HepG2 (cell line): ENCODE data around the gene CAPN15. TPM values are rescaled to one million over a fixed set of nuclear protein-coding genes. Genes with fewer than 3 reads are reported as not detected.
A peak's percentile ranks its signal among the peaks of the same experiment; 100 is the strongest.

Experiments
- BRD4 ChIP-seq: sonication (generic); formaldehyde crosslinking; IDR thresholded peaks from 2 replicates; pipeline ENCODE4 v1.4.0; 2020; ENCODE audit warnings: missing genetic modification reagents
- CBX5 ChIP-seq: sonication (generic); formaldehyde crosslinking; IDR thresholded peaks from 2 replicates; pipeline ENCODE4 v1.4.0; 2020; ENCODE audit warnings: missing genetic modification reagents, borderline replicate concordance
- FOSL1 ChIP-seq: sonication (generic); formaldehyde crosslinking; IDR thresholded peaks from 2 replicates; pipeline ENCODE4 v1.9.0; 2021; ENCODE audit warnings: missing genetic modification reagents, borderline replicate concordance
- GTF3A ChIP-seq: sonication (generic); formaldehyde crosslinking; conservative IDR thresholded peaks from 2 replicates; pipeline ENCODE4 v1.4.0; 2020; ENCODE audit warnings: mild to moderate bottlenecking, missing genetic modification reagents
- HMG20B ChIP-seq: conservative IDR thresholded peaks from 2 replicates; pipeline ENCODE4 v1.6.1; 2016; ENCODE audit warnings: missing genetic modification reagents, missing compliant biosample characterization
- HNF4A ChIP-seq: sonication (generic); formaldehyde crosslinking; IDR thresholded peaks from 2 replicates; pipeline ENCODE4 v1.4.0; 2020; ENCODE audit warnings: missing genetic modification reagents
- HOXD1 ChIP-seq: sonication (generic); formaldehyde crosslinking; IDR thresholded peaks from 2 replicates; pipeline ENCODE4 v1.5.0; 2020; ENCODE audit warnings: missing genetic modification reagents
- IRF1 ChIP-seq: sonication (generic); formaldehyde crosslinking; IDR thresholded peaks from 2 replicates; pipeline ENCODE4 v1.4.0; 2020; ENCODE audit warnings: low read depth, mild to moderate bottlenecking, missing genetic modification reagents
- MBNL3 ChIP-seq: fragments of 250-450 bp; sonication (Bioruptor Pico); conservative IDR thresholded peaks from 2 replicates; pipeline ENCODE4 v1.8.0; 2022; ENCODE audit warnings: mild to moderate bottlenecking, inconsistent platforms
- MED13 ChIP-seq: sonication (generic); formaldehyde crosslinking; IDR thresholded peaks from 2 replicates; pipeline ENCODE4 v1.5.0; 2020; ENCODE audit warnings: missing genetic modification reagents
- MYC ChIP-seq: sonication (generic); formaldehyde crosslinking; IDR thresholded peaks from 2 replicates; pipeline ENCODE4 v1.9.0; 2021; ENCODE audit warnings: missing genetic modification reagents, borderline replicate concordance
- SNAPC5 ChIP-seq: sonication (generic); formaldehyde crosslinking; IDR thresholded peaks from 2 replicates; pipeline ENCODE4 v1.8.1; 2023; ENCODE audit warnings: mild to moderate bottlenecking, missing genetic modification reagents, borderline replicate concordance
- TAF1 ChIP-seq: sonication (generic); formaldehyde crosslinking; IDR thresholded peaks from 2 replicates; pipeline ENCODE4 v1.4.0; 2020; ENCODE audit warnings: missing genetic modification reagents
- TARDBP ChIP-seq: sonication (generic); formaldehyde crosslinking; IDR thresholded peaks from 2 replicates; pipeline ENCODE4 v1.8.0; 2022; ENCODE audit warnings: mild to moderate bottlenecking, missing genetic modification reagents
- YEATS4 ChIP-seq: sonication (generic); formaldehyde crosslinking; IDR thresholded peaks from 2 replicates; pipeline ENCODE4 v1.4.0; 2020; ENCODE audit warnings: missing genetic modification reagents, borderline replicate concordance
- ZFP1 ChIP-seq: IDR thresholded peaks from 2 replicates; pipeline ENCODE4 v1.6.1; 2016
- ZMYM3 ChIP-seq: sonication (generic); formaldehyde crosslinking; IDR thresholded peaks from 2 replicates; pipeline ENCODE4 v1.5.1; 2020; ENCODE audit warnings: mild to moderate bottlenecking, missing genetic modification reagents
- ZNF12 ChIP-seq: sonication (generic); formaldehyde crosslinking; IDR thresholded peaks from 2 replicates; pipeline ENCODE4 v1.5.0; 2020; ENCODE audit warnings: missing genetic modification reagents
- ZNF160 ChIP-seq: sonication (generic); formaldehyde crosslinking; IDR thresholded peaks from 2 replicates; pipeline ENCODE4 v1.8.0; 2022; ENCODE audit warnings: mild to moderate bottlenecking, inconsistent platforms, missing genetic modification reagents
- ZNF3 ChIP-seq: IDR thresholded peaks from 2 replicates; pipeline ENCODE4 v1.7.0; 2017; ENCODE audit warnings: inconsistent platforms
- ZNF414 ChIP-seq: sonication (generic); formaldehyde crosslinking; IDR thresholded peaks from 2 replicates; pipeline ENCODE4 v1.5.0; 2020; ENCODE audit warnings: missing genetic modification reagents
- ZNF468 ChIP-seq: sonication (generic); formaldehyde crosslinking; IDR thresholded peaks from 2 replicates; pipeline ENCODE4 v1.8.0; 2022; ENCODE audit warnings: mild to moderate bottlenecking, moderate library complexity, missing genetic modification reagents
- ZNF547 ChIP-seq: sonication (generic); formaldehyde crosslinking; IDR thresholded peaks from 2 replicates; pipeline ENCODE4 v1.5.1; 2020; ENCODE audit warnings: mild to moderate bottlenecking, missing genetic modification reagents
- ZNF792 ChIP-seq: IDR thresholded peaks from 2 replicates; pipeline ENCODE4 v1.6.1; 2016
- polyA plus RNA-seq, 8 experiments: library from polyadenylated mRNA; depleted of rRNA in 3 of 8; stranded (reverse) in 7 of 8; unstranded in 1 of 8; fragments of >200 nt; fragmentation: Illumina TruSeq in 4 of 8; extraction: Trizol in 4 of 8; gene quantifications; 2 replicates each; pipeline versions ENCODE4 v1.2.1 to v1.2.3, GENCODE V29; 2011 to 2016; ENCODE audit warnings: low read depth in 4 of 8, missing spikeins in 1 of 8, mixed read lengths in 1 of 8; ENCODE audit not compliant: insufficient read depth in 1 of 8
- total RNA-seq, 5 experiments: library from RNA; depleted of rRNA; stranded (reverse); fragments of >200 nt; fragmentation: Illumina TruSeq; extraction: Trizol; gene quantifications; 2 replicates each; pipeline ENCODE4 v1.2.3, GENCODE V29; 2016; ENCODE audit warnings: low read depth in 1 of 5
- TF ChIP-seq, protein P1 (sequence below), 2 experiments: sonication (generic) in 1 of 2; formaldehyde crosslinking in 1 of 2; IDR thresholded peaks; 2 replicates each; pipeline versions ENCODE4 v1.4.0 to v1.6.1; 2016 to 2020; ENCODE audit warnings: borderline replicate concordance in 1 of 2, low read depth in 1 of 2, mild to moderate bottlenecking in 1 of 2, missing genetic modification reagents in 1 of 2
- TF ChIP-seq, protein P2 (sequence below): sonication (generic); formaldehyde crosslinking; conservative IDR thresholded peaks from 2 replicates; pipeline ENCODE4 v1.4.0; 2020; ENCODE audit warnings: missing genetic modification reagents

CAPN15 gene
- total and polyA plus RNA-seq, 2 of the 13 experiments (the other 11 are each of a cell fraction or from before 2014, with no cell fraction given): 14.9 to 24.5 TPM

DNA sequence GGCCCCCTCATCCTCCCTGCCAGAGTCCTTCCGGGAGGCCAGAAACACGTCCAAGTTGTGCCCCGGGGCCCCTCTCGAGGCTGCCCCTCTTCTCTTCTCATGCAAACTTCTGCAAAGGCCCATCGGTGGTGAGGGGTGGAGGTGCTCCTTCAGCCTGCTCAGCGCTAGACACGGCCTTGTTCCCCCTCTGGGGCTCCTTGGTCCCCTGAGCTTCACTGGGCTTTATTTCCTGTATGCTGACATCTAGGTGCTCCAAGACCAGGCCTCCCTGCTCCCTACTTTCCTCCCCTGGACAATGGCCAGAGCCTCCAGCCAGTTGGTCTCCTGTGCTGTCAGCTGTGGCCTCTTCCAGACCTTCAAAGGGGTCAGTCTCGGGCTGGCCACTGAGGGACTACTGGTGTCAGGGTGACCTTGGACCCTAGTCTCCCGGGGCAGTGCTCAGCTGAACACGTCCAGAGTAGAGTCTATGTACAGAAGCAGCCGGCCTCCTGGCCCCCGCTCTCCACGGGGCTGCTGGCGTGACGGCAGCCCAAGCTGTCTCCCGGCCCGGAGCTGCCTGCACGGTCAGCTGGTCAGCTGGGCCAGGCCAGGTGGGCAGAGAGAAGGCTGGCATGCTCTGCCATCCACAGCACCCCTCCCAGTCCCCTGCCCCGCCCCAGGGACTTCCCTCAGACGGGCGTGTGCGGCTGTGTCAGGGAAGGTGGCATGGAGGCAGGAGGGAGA lies 30.9 kb downstream of the CAPN15 start (continued):
- TF ChIP-seq ZNF468 (CRISPR knock-in tag) (no peak), TAF1 (no peak), SNAPC5 (no peak), ZMYM3 (CRISPR knock-in tag) (peak; percentile 89), IRF1 (CRISPR knock-in tag) (no peak), YEATS4 (CRISPR knock-in tag) (no peak), MYC (no peak), ZNF12 (CRISPR knock-in tag) (no peak), CBX5 (CRISPR knock-in tag) (no peak; the same call in 1 of the 2 replicates), HOXD1 (no peak), FOSL1 (CRISPR knock-in tag) (no peak), ZFP1 (CRISPR knock-in tag) (no peak; the same call in 1 of the 2 replicates), MBNL3 (CRISPR knock-in tag) (no peak), GTF3A (no peak), ZNF160 (CRISPR knock-in tag) (no peak), HNF4A (CRISPR knock-in tag) (peak; percentile 99), ZNF792 (CRISPR knock-in tag) (no peak), ZNF547 (CRISPR knock-in tag) (peak; percentile 48; the same call in 1 of the 2 replicates), TARDBP (peak; percentile 96), ZNF414 (peak; percentile 94; the same call in 1 of the 2 replicates), BRD4 (CRISPR knock-in tag) (no peak), MED13 (CRISPR knock-in tag) (no peak), ZNF3 (CRISPR knock-in tag) (no peak), HMG20B (CRISPR knock-in tag) (no peak)
- TF ChIP-seq, protein P1, sequence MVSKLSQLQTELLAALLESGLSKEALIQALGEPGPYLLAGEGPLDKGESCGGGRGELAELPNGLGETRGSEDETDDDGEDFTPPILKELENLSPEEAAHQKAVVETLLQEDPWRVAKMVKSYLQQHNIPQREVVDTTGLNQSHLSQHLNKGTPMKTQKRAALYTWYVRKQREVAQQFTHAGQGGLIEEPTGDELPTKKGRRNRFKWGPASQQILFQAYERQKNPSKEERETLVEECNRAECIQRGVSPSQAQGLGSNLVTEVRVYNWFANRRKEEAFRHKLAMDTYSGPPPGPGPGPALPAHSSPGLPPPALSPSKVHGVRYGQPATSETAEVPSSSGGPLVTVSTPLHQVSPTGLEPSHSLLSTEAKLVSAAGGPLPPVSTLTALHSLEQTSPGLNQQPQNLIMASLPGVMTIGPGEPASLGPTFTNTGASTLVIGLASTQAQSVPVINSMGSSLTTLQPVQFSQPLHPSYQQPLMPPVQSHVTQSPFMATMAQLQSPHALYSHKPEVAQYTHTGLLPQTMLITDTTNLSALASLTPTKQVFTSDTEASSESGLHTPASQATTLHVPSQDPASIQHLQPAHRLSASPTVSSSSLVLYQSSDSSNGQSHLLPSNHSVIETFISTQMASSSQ (IDR thresholded peaks at IDR 0.05; ENCODE audit: low read depth): no peak
- TF ChIP-seq, protein P1 (CRISPR knock-in tag; IDR thresholded peaks at IDR 0.05; ENCODE audit: borderline replicate concordance): peak; percentile 57; the same call in 1 of the 2 replicates
- TF ChIP-seq, protein P2, sequence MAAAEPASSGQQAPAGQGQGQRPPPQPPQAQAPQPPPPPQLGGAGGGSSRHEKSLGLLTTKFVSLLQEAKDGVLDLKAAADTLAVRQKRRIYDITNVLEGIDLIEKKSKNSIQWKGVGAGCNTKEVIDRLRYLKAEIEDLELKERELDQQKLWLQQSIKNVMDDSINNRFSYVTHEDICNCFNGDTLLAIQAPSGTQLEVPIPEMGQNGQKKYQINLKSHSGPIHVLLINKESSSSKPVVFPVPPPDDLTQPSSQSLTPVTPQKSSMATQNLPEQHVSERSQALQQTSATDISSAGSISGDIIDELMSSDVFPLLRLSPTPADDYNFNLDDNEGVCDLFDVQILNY (CRISPR knock-in tag): no peak
